ENCODE results near the gene COL25A1. TPM values are rescaled to one million over a fixed set of nuclear protein-coding genes. Genes with fewer than 3 reads are reported as not detected.

The COL25A1 gene
- polyA plus RNA-seq, 2 of the 4 experiments (the other 2 are of a cell fraction), result not detected

GRCh38 chr4:109094056-109094455, 208.4 kb downstream of the COL25A1 start:
- Histone ChIP-seq H3K4me1 (no peaks in the 10 kb centered on the region), H3K4me2 (no peak overlapping the region), H3K27ac (no peak overlapping the region), H3K9me3 (no peaks in the 10 kb centered on the region), H3K4me3 (no peak overlapping the region)
- no peak for ATAC-seq
- POLR2A ChIA-PET, result no interaction called here
- no peak for TF ChIP-seq NPAS2 (CRISPR knock-in tag; IDR thresholded peaks at IDR 0.05; ENCODE audit: borderline replicate concordance)
- no peak for TF ChIP-seq BHLHE40 (IDR thresholded peaks at IDR 0.05; ENCODE audit: low read depth, low read length)
- TF ChIP-seq HMGXB4 (CRISPR knock-in tag; IDR thresholded peaks at IDR 0.05; ENCODE audit: borderline replicate concordance), result no peak
- TF ChIP-seq POLR2AphosphoS2 (conservative IDR thresholded peaks at IDR 0.05; ENCODE audit: low read length), result no peak
- TF ChIP-seq FOSL2 (IDR thresholded peaks at IDR 0.05), result no peak
- no peak for TF ChIP-seq FOSL2 (CRISPR knock-in tag; IDR thresholded peaks at IDR 0.05)
- TF ChIP-seq SREBF2 (IDR thresholded peaks at IDR 0.05), result no peak
- no peak for TF ChIP-seq ZFP36 (IDR thresholded peaks at IDR 0.05; ENCODE audit: borderline replicate concordance, partially characterized antibody)
- TF ChIP-seq RAD21 (conservative IDR thresholded peaks at IDR 0.05 in 1 of 2, IDR thresholded peaks at IDR 0.05 in 1 of 2), result no peak
- TF ChIP-seq TFCP2L1 (CRISPR knock-in tag; IDR thresholded peaks at IDR 0.05), result no peak
- TF ChIP-seq ZC3H11A (IDR thresholded peaks at IDR 0.05), result no peak
- TF ChIP-seq RNF2 (IDR thresholded peaks at IDR 0.05; ENCODE audit: borderline replicate concordance, low read depth), result no peak
- TF ChIP-seq EHF (CRISPR knock-in tag; IDR thresholded peaks at IDR 0.05), result no peak
- TF ChIP-seq MAX (IDR thresholded peaks at IDR 0.05), result no peak
- TF ChIP-seq FOSB (CRISPR knock-in tag; IDR thresholded peaks at IDR 0.05), result no peak
- no peak for TF ChIP-seq CHD4 (IDR thresholded peaks at IDR 0.05; ENCODE audit: borderline replicate concordance)
- no peak for TF ChIP-seq ATOH8 (CRISPR knock-in tag; IDR thresholded peaks at IDR 0.05; ENCODE audit: low read depth)
- TF ChIP-seq CTCF (IDR thresholded peaks at IDR 0.05), result no peak
- TF ChIP-seq NFE2L2 (conservative IDR thresholded peaks at IDR 0.05; ENCODE audit: low read length), result no peak
- TF ChIP-seq BCL3 (IDR thresholded peaks at IDR 0.05), result no peak
- TF ChIP-seq HEYL (CRISPR knock-in tag; IDR thresholded peaks at IDR 0.05), result no peak
- WGBS (ENCODE audit: missing lambda C conversion rate), result 50% methylated on average over 1 of the region's 1 CpG
- CTCF ChIA-PET, result no interaction called here
- no peak for DNase-seq (ENCODE audit: low read depth in 1 of 2, low spot score in 1 of 2)
- no peak for FAIRE-seq

- Histone ChIP-seq H3K4me3 (no peak overlapping the region), H3K9me3 (no peaks in the 10 kb centered on the region), H3K4me1 (no peaks in the 10 kb centered on the region), H3K4me2 (no peak overlapping the region), H3K27ac (no peak overlapping the region)
- FAIRE-seq, result no peak
- no peak for ATAC-seq
- TF ChIP-seq KDM5A (IDR thresholded peaks at IDR 0.05) (no peak), PBX3 (IDR thresholded peaks at IDR 0.05) (no peak), EP300 (IDR thresholded peaks at IDR 0.05) (no peak), HMGXB4 (CRISPR knock-in tag; IDR thresholded peaks at IDR 0.05; ENCODE audit: borderline replicate concordance) (no peak), POLR2A (IDR thresholded peaks at IDR 0.05; ENCODE audit: low read length) (no peak), CTCF (IDR thresholded peaks at IDR 0.05) (no peak), HEYL (CRISPR knock-in tag; IDR thresholded peaks at IDR 0.05) (no peak)
- ChIA-PET CTCF (interaction anchor here (0.6 kb wide), 1 partner anchor 35 kb away, joined by 4 read pairs; no protein-coding TSS in a partner anchor), POLR2A (no interaction called here)
- WGBS (ENCODE audit: missing lambda C conversion rate), result 36% methylated on average over 9 of the region's 9 CpGs
- no peak for DNase-seq (ENCODE audit: low read depth in 1 of 2, low spot score in 1 of 2)
These were observed 210.6 kb downstream of the COL25A1 start for GRCh38 chr4:109091727-109092409.
